Measurements from ENCODE around the gene SPRN.

The SPRN gene

GRCh38 chr10:133421336-133422222 lies 2.8 kb downstream of the SPRN start:
- no peak overlapping the region for H3K4me3 ChIP-seq (ENCODE audit: low read depth, low read length)
- no peak for DNase-seq (ENCODE audit: low read depth)
- no peak for TF ChIP-seq MYC (IDR thresholded peaks at IDR 0.05; ENCODE audit: low read depth, low read length)
- TF ChIP-seq CTCF (IDR thresholded peaks at IDR 0.05; ENCODE audit: low read depth, low read length) = no peak
- no peak for TF ChIP-seq POLR2A (IDR thresholded peaks at IDR 0.05; ENCODE audit: extremely low read depth, insufficient read length)
- TF ChIP-seq, protein P1, sequence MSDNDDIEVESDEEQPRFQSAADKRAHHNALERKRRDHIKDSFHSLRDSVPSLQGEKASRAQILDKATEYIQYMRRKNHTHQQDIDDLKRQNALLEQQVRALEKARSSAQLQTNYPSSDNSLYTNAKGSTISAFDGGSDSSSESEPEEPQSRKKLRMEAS (IDR thresholded peaks at IDR 0.05; ENCODE audit: low read depth, low read length) = no peak

DNA sequence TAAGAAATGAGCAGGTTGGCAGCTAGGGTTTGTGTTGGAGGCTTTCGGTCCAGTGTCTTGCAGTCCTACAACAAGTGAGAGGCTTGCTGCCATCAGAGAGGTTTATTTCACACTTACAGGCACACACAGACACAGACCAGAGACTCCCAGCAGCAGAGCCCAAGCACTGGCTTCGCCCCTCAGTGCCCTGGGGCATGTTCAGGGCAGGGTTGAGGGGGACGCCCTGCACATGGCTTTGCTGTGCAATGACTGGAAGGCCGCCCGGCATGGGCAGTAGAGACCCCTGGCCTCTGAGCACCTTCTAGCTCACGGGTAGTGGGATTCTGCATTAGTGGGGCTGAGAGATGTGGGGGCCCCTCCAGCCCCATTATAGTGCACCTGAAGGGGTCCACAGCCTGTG lies 3.8 kb downstream of the SPRN start:
- no peak for TF ChIP-seq MYC (IDR thresholded peaks at IDR 0.05; ENCODE audit: low read depth, low read length)
- DNase-seq (ENCODE audit: low read depth) = no peak

DNA sequence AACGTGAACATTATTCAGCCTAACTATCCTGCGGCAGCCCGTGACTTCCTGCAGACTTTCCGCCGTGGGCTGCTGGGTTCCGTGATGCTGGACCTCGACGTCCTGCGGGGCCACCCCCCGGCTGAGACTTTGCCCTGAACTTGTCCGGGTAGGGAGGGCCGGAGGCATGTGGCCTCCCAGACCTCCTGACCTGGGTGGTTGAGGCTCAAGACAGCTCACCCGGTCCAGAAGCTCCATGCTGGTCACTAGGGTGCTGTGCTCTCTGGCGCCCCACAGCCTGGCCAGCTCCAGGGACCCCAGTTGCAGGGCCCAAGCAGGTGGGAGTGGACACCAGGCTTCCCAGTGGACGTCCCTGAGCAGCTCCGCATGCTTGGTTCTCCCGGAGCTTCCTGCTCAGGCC lies 4.4 kb downstream of the SPRN start:
- TF ChIP-seq MYC (IDR thresholded peaks at IDR 0.05; ENCODE audit: low read depth, low read length) = no peak
- TF ChIP-seq CTCF (IDR thresholded peaks at IDR 0.05; ENCODE audit: low read depth, low read length) = no peak
- TF ChIP-seq, protein P1 (IDR thresholded peaks at IDR 0.05; ENCODE audit: low read depth, low read length) = no peak
- TF ChIP-seq POLR2A (IDR thresholded peaks at IDR 0.05; ENCODE audit: extremely low read depth, insufficient read length) = no peak
- no peak for DNase-seq (ENCODE audit: low read depth)
- no peak overlapping the region for H3K4me3 ChIP-seq (ENCODE audit: low read depth, low read length)

More for the DNA sequence above, 3.8 kb downstream of the SPRN start:
- no peak overlapping the region for H3K4me3 ChIP-seq (ENCODE audit: low read depth, low read length)

DNA sequence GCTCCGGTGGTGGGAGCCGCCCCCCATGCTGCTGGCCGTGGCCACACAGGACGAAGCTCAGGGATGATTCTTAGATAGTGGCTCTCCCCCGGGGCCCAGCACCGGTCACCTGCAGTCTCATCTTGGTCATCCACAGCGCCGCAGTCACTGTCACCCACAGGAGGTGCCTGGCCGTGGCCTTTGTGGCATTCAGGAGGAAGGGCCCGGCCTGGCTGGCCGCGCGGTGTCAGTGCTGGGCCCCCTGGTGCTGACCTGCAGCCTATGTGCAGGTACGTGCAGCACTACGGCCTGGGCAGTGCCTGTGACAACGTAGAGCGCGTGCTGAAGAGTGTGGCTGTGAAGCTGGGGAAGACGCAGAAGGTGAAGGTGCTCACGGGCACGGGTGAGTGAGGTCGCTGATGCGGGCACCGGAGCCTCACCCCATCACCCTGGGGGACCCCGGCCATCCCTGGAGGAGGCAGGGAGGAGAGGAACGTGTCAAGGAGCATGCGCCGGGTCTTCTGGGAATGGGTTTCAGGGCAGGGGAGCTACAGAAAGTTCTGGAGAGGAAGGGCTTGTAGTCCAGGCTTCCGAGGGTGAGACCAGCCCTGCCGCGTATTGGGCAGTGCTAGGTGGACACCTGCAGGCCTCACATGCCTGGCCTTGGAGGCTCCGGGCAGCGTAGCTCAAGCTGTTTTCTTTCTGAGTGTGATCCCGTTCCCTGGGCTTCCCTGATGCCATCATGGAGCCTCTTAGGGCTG lies 5.0 kb downstream of the SPRN start:
- no peak for DNase-seq (ENCODE audit: low read depth)
- TF ChIP-seq CTCF (IDR thresholded peaks at IDR 0.05; ENCODE audit: low read depth, low read length) (no peak), POLR2A (IDR thresholded peaks at IDR 0.05; ENCODE audit: extremely low read depth, insufficient read length) (no peak), MYC (IDR thresholded peaks at IDR 0.05; ENCODE audit: low read depth, low read length) (no peak)
- TF ChIP-seq, protein P1 (IDR thresholded peaks at IDR 0.05; ENCODE audit: low read depth, low read length) = no peak
- no peak overlapping the region for H3K4me3 ChIP-seq (ENCODE audit: low read depth, low read length)

GRCh38 chr10:133418289-133418993 lies 6.0 kb downstream of the SPRN start:
- TF ChIP-seq POLR2A (IDR thresholded peaks at IDR 0.05; ENCODE audit: extremely low read depth, insufficient read length) = no peak
- TF ChIP-seq, protein P1 (IDR thresholded peaks at IDR 0.05; ENCODE audit: low read depth, low read length) = no peak
- no peak for TF ChIP-seq MYC (IDR thresholded peaks at IDR 0.05; ENCODE audit: low read depth, low read length)
- TF ChIP-seq CTCF (IDR thresholded peaks at IDR 0.05; ENCODE audit: low read depth, low read length) = no peak
- H3K4me3 ChIP-seq (ENCODE audit: low read depth, low read length) = no peak overlapping the region
- no peak for DNase-seq (ENCODE audit: low read depth)
